NCI-H82 treated with DMSO at 0.1 percent for 48 hours (cell line): ENCODE measurements around the gene SLC5A10.
"Not testable (repeated sequence)": the region's sequence is repeated elsewhere in the genome, so short reads cannot be mapped to it uniquely, and the experiment has no call there.

Experiments used
- DNase-seq: peaks from one replicate; lab custom pipeline; 2025; ENCODE audit not compliant: unreplicated experiment; lab: John Stamatoyannopoulos, UW

The SLC5A10 gene

DNA sequence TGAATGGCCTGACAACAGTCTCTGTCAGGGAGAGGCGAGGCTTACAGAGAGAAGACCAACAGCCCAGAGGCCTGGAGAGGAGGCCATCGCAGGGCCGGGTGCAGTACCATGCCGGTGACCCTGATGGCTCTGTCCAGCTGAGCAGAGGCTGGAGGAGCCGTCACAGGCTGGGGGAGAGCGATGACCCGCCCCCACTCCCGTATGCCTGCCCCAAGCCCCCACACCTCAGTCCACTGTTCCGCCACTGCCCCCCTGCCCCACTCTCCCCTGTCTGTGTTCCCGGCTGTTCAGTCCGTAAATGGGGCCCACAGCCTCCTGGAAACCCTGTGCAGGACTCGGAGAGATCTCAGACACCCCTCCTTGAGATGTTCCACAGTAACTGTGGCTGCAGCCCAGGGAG is 65.4 kb downstream of the SLC5A10 start:
- DNase-seq = no peak

GRCh38 chr17:19017804-19018599 is 66.0 kb downstream of the SLC5A10 start:
- no peak for DNase-seq

- DNase-seq = no peak
Measured at GRCh38 chr17:19018600-19018950, 66.6 kb downstream of the SLC5A10 start.

- DNase-seq = peak; percentile 86
Measured at GRCh38 chr17:19019041-19019941, 67.3 kb downstream of the SLC5A10 start.

GRCh38 chr17:19020016-19020415 is 68.1 kb downstream of the SLC5A10 start:
- DNase-seq = no peak

- not testable (repeated sequence) for DNase-seq
Measured at GRCh38 chr17:19021011-19021621, 69.2 kb downstream of the SLC5A10 start.

GRCh38 chr17:19021622-19022083 is 69.7 kb downstream of the SLC5A10 start:
- no peak for DNase-seq

DNA sequence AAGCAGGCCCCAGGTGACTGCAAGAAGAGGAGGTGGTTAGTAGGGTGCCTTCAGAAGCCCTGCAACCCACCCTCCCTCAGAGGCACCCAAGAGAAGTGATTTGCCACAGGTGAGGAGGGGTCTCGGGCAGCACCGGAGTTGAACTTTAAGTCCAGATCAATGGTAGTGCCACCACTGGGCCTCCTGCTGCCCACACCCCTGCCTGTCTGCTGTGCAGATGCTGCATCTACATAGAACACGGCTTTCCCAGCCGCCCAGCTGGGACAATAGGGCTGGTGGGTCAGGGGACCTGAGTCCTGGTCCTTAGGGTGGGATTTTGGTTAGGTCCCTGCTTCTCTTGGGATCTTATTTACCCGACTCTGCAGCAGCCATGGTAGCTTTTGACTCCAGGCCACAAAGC is 70.2 kb downstream of the SLC5A10 start:
- no peak for DNase-seq

- no peak for DNase-seq
Measured at GRCh38 chr17:19022747-19023146, 70.8 kb downstream of the SLC5A10 start.

DNA sequence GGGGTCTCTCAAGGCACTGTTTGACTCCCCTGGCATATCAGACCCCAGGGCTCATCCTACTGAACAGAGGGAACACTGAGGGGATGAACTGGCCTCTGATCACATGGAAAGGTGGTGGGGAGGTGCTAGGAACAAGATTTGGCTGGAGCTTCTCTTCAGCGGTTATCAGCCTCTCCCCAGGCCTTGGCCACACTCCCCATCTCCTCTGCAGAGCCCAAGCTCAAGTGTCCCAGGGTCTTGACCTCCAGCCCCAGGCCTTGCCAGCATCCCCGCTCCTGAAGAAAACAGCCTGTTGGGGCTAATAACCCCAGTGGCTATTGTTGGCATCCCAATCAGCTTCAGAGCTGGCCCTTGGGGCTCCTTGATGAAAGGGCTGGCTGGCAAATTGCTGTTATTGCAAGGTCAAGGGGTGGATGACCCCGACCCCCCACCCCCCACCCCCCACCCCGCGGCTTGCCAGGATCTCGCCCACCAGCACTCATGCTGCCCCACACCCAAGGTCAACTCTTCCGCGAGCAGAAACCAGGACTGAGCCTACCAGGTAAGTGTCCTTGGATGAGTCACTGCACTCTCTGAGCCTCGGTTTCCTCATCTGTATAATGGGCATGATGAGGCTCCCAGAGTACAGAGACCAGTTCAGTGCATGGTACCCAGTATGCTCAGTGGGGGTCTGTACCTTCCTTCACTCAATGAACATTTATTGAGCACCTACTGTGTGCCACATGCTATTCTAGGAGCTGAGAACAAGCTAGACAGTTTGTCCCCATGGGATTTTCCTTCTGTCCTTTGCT is 71.4 kb downstream of the SLC5A10 start:
- no peak for DNase-seq

DNA sequence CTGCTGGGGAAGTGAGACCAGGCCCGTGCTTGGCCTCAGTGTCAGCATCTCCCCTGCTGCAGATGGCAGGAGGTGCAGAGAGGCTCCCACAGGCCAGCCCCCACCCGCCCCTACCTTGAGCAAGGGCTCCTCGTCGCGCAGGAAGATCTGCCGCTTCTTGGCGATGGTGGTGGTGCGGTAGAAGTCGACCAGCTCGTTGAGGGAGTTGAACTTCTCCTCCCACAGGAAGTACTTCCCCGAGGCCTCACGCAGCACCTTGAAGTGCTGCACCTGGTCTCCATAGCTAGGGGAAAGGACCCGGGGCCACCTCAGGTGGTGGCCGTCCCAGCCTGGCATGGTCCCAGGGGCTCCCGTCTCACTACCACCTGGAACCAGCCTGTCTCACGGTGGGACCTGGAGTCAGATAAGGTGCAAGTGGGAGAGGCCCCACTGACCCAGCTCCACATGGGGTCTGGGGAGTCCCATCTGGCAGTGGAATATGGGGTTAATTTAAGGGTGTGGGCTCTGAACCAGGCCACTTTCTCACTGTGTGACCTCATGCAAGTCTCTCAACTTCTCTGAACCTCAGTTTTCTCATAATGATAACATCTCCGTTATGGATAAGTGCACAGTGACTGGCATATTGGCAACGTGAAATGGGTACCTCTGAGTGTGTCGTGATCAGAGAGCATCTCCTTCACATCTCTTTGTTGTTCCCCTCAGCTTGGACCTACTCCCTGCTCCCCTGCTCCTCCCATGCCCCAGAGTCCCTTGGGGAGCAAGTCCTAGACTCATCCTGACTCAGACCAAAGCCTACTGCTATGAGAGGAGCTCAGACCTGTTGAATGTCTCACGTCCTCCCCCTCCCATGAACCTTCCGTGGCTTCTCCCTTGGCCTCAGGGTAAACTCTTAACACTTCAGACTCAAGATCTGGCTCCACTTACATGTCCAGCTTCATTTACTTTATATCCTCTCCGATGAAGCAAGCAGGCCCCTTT is 72.4 kb downstream of the SLC5A10 start:
- no peak for DNase-seq

- DNase-seq = not testable (repeated sequence)
Measured at GRCh38 chr17:19028671-19029070, 76.7 kb downstream of the SLC5A10 start.

DNA sequence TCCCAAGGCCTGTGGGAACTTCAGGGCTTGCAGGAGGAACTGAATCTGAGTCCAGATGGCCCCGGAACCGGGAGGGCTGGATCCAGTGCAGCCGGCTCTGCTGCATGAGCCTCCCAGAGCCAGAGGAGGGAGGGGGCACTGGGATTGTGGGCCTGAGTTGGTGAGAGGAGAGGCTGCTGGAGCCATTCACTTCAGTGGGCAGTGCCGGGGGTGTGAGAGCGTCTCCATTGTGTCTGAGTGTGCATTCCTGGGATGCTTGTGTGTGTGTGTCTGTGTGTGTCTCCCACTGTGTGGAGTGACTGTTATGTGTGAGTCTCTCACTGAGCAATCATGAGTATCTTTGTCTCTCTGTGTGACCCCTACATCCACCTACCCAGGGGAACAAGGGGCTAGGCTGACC is 77.8 kb downstream of the SLC5A10 start:
- not testable (repeated sequence) for DNase-seq

- DNase-seq = not testable (repeated sequence)
Measured at GRCh38 chr17:19030771-19031449, 78.9 kb downstream of the SLC5A10 start.

DNA sequence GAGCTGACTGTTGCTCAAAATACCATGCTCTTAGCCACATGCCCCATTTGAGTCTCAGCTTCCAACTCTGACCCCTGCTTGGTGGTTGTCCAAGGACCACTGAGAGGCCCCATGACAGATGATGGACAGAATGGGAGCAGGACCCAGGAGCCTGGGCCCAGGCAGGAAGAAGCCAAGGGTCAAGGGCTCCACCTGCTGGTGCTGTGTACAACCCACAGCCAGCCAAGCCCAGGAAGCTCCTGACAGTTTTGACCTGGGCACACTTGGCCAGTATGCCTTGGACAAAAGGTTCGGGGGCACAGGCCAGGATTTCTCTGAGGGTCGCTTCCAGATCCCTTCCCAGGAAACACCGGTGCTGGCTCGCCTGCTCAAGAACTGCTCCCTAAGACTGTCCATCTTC is 79.8 kb downstream of the SLC5A10 start:
- not testable (repeated sequence) for DNase-seq

GRCh38 chr17:19032377-19032988 is 80.5 kb downstream of the SLC5A10 start:
- not testable (repeated sequence) for DNase-seq

DNA sequence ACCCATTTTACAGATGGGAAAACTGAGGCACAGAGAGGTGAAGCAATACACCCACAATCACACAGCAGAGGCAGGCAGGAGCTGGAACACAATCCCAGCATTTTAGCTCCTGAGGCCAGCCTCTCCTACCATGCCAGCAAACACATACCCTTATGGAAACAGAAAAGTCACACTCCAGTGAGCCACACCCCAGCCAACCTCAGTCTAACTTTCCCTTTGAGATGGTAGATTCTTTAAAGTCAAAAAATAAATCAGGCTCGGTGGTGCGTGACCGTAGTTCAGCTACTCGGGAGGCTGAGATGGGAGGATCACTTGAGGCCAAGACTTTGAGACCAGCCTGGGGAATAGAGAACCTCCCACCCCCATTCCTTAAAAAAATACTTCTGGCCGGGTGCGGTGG is 84.2 kb downstream of the SLC5A10 start:
- not testable (repeated sequence) for DNase-seq

DNA sequence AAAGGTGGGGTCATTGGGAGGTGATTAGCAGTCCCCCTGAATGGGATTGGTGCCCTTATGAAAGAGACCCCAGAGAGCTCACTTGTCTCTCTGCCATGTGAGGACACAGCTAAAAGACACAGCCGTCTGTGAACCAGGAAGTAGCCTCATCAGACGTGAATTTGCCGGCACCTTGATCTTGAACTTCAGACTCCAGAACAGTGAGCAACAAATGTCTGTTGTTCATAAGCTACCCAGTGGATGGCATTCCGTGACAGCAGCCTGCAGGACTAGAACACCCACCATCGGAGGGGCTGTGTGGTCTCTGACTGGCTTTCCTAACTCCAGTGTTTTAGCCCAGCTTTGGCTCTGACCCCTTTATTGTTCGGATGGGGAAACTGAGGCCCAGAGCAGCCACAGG is 85.6 kb downstream of the SLC5A10 start:
- not testable (repeated sequence) for DNase-seq

DNA sequence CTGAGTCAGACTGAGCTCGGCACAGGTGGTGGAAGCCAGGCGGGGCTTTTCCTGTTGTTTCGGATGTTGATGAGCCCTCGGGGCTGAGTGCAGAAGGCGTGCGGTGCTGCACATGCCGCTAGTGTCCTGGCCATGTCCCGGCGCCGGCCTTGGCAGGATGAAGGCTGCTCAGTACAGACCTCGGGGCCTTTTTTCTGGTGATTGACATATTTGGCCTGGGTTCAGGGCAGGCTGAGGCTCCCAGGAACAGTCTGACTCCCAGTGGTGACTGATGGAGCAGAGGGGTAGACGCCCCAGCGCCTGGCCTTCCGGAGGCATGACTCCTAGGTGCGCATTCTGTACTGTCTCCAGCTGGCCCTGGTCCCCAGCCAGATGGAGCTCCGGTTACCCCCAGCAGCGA is 86.0 kb downstream of the SLC5A10 start:
- DNase-seq = not testable (repeated sequence)
